ENCODE results near the gene OR5K3. TPM values are rescaled to one million over a fixed set of nuclear protein-coding genes. Genes with fewer than 3 reads are reported as not detected.

The OR5K3 gene
- total RNA-seq (2021), result not detected in 2 replicates
- long read RNA-seq, result 0 reads

GRCh38 chr3:98390366-98390765, at the start of gene OR5K3:
Gene OR5K3 (plus strand): TSS chr3:98390666. CDS start chr3:98390666, 0 bp downstream.
- Histone ChIP-seq H2BK5ac (ENCODE audit: insufficient read length, low read length) (no peak within 1 kb of the TSS), H2BK120ac (ENCODE audit: low read depth, low read length, poor library complexity, severe bottlenecking) (no peak within 1 kb of the TSS), H3K79me2 (ENCODE audit: insufficient read depth, low read length) (no peaks in the 10 kb centered on the region), H4K20me1 (ENCODE audit: control insufficient read depth, insufficient read depth, insufficient read length) (no peaks in the 10 kb centered on the region), H3K4me1 (ENCODE audit: insufficient read depth, low read length) (no peaks in the 10 kb centered on the region), H3K9me3 (ENCODE audit: control insufficient read depth, low read depth, low read length) (no peaks in the 10 kb centered on the region), H3K56ac (ENCODE audit: insufficient read length, low read depth, low read length) (no peak within 1 kb of the TSS), H2BK12ac (ENCODE audit: insufficient read length, low read depth, low read length) (no peak within 1 kb of the TSS), H2AFZ (ENCODE audit: low read length) (no peak within 1 kb of the TSS), H3K18ac (ENCODE audit: insufficient read length, low read depth, low read length) (no peak within 1 kb of the TSS), H4K5ac (ENCODE audit: insufficient read length, low read depth, low read length) (no peak within 1 kb of the TSS), H3K27me3 (ENCODE audit: insufficient read depth, low read length) (no peaks in the 10 kb centered on the region), H3K79me1 (ENCODE audit: insufficient read depth, low read depth, low read length, poor library complexity, severe bottlenecking) (no peaks in the 10 kb centered on the region), H3K9ac (ENCODE audit: extremely low read depth, insufficient read length, low read length) (no peak within 1 kb of the TSS), H3K4me2 (ENCODE audit: insufficient read depth, insufficient read length, low read length) (no peak within 1 kb of the TSS), H2AK5ac (ENCODE audit: insufficient read length, low read length) (no peak within 1 kb of the TSS), H3K14ac (ENCODE audit: insufficient read depth, low read length) (no peak within 1 kb of the TSS), H3K23me2 (ENCODE audit: insufficient read length, low read depth, low read length, poor library complexity, severe bottlenecking) (no peaks in the 10 kb centered on the region), H3T11ph (ENCODE audit: low read length) (no peak within 1 kb of the TSS), H3K4ac (ENCODE audit: low read depth, low read length) (no peak within 1 kb of the TSS), H2BK20ac (ENCODE audit: low read depth, low read length, poor library complexity, severe bottlenecking) (no peak within 1 kb of the TSS), H4K8ac (replicated peaks; ENCODE audit: insufficient read length, low read depth, low read length) (no peak within 1 kb of the TSS), H3K23ac (ENCODE audit: insufficient read length, low read depth, low read length) (no peak within 1 kb of the TSS), H3K27ac (ENCODE audit: insufficient read length, low read depth, low read length) (no peak within 1 kb of the TSS), H2BK15ac (ENCODE audit: low read depth, low read length) (no peak within 1 kb of the TSS), H4K91ac (ENCODE audit: insufficient read length, low read depth, low read length) (no peak within 1 kb of the TSS)
- Mint-ChIP-seq H3K4me3 (no peak within 1 kb of the TSS), H3K27ac (no peak within 1 kb of the TSS), H3K9me3 (no peaks in the 10 kb centered on the region), H3K4me1 (peaks cover 0 to 7% of the 10 kb centered on the region in 2 experiments; a peak in 1 of 4 replicates), H3K27me3 (ENCODE audit: low read depth) (no peaks in the 10 kb centered on the region), H3K36me3 (ENCODE audit: insufficient read depth in 1 of 3, low read depth in 3 of 3) (no peaks in the 10 kb centered on the region)
- DNase-seq, result no peak
- no peak for TF ChIP-seq CTCF (conservative IDR thresholded peaks at IDR 0.05)
